ENCODE data around the gene JAKMIP1.

JAKMIP1 gene

DNA sequence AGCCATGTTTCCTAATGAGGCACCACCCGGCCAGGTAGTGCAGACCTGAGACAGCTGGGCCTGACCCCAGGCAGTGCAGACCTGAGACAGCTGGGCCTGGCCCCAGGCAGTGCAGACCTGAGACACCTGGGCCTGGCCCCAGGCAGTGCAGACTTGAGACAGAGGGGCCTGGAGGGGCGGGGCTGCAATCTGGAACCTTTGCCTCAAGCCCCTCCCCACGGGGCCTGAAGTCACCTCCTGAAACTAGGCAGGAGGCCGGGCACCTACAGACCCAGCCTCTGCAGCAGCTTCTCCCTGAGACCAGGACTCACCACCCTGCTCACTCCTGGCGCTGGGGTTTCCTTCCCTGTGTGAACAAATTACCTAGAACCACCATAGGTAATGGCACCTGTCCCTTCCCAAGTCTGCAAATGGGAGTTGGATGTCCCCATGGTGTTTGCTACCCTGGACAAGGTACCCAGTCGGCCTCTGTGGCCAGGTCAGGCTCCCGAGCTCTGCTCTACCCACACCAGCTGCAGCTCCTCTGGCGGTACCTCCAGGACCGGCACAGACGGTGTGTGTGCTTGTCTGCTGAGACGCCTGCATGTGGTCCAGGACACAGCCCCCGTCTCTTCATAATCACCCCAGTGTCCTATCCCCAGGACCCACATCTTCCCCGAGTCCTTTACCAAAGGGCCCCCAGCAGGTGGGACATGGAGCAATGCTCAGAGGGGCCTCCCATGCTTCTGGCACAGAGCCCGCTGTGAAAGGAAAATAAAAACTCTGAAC is 129.0 kb downstream of the JAKMIP1 start:
- H3K9ac ChIP-seq (ENCODE audit: low read length), result no peak overlapping the region
- H3K36me3 ChIP-seq (ENCODE audit: control insufficient read depth, insufficient read depth, low read length), result no peaks in the 10 kb centered on the region
- H3K27ac ChIP-seq (ENCODE audit: low read depth, low read length), result no peak overlapping the region
- H3K4me3 ChIP-seq (ENCODE audit: low read depth, low read length), result no peak overlapping the region
- 0 out of 2 replicates have a peak, but pooled peaks cover 4% of the 10 kb centered on the region for H3K27me3 ChIP-seq (ENCODE audit: control insufficient read depth, insufficient read depth, low read length)
- H3K9me3 ChIP-seq (ENCODE audit: control insufficient read depth, insufficient read depth, low read depth, low read length), result no peaks in the 10 kb centered on the region
- H3K4me1 ChIP-seq (ENCODE audit: control insufficient read depth, insufficient read depth, low read length), result peaks cover 14% of the 10 kb centered on the region

- Histone ChIP-seq H3K9ac (ENCODE audit: low read length) (no peak overlapping the region), H3K27me3 (ENCODE audit: control insufficient read depth, insufficient read depth, low read length) (0 out of 2 replicates have a peak, but pooled peaks cover 4% of the 10 kb centered on the region), H3K36me3 (ENCODE audit: control insufficient read depth, insufficient read depth, low read length) (no peaks in the 10 kb centered on the region), H3K4me1 (ENCODE audit: control insufficient read depth, insufficient read depth, low read length) (peaks cover 14% of the 10 kb centered on the region), H3K9me3 (ENCODE audit: control insufficient read depth, insufficient read depth, low read depth, low read length) (no peaks in the 10 kb centered on the region), H3K4me3 (ENCODE audit: low read depth, low read length) (no peak overlapping the region), H3K27ac (ENCODE audit: low read depth, low read length) (no peak overlapping the region)
Observed at GRCh38 chr4:6069845-6070709, 130.3 kb downstream of the JAKMIP1 start.

DNA sequence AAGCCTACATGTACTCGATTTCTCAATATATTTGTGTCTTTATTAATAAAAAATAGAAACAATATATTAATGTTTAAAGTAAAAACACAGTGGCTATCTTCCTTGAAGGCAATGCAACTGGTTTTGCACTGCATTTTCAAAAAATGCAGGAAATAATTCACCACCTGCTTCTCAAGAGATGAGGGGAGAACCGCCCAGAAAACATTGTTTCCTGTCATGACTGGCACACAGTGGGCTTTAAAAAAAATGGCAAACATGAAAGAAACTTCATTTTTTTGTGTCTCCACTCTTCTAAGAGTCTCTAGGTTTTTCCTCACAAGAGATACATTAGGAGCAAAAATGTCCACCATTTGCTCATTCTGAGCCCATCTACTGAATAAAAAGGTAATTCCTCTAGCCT is 131.4 kb downstream of the JAKMIP1 start:
- Histone ChIP-seq H3K4me1 (ENCODE audit: control insufficient read depth, insufficient read depth, low read length) (peaks cover 14% of the 10 kb centered on the region), H3K36me3 (ENCODE audit: control insufficient read depth, insufficient read depth, low read length) (no peaks in the 10 kb centered on the region), H3K9me3 (ENCODE audit: control insufficient read depth, insufficient read depth, low read depth, low read length) (no peaks in the 10 kb centered on the region), H3K27me3 (ENCODE audit: control insufficient read depth, insufficient read depth, low read length) (0 out of 2 replicates have a peak, but pooled peaks cover 4% of the 10 kb centered on the region), H3K27ac (ENCODE audit: low read depth, low read length) (no peak overlapping the region), H3K4me3 (ENCODE audit: low read depth, low read length) (no peak overlapping the region), H3K9ac (ENCODE audit: low read length) (no peak overlapping the region)

- Histone ChIP-seq H3K27ac (ENCODE audit: low read depth, low read length) (no peak overlapping the region), H3K36me3 (ENCODE audit: control insufficient read depth, insufficient read depth, low read length) (peaks cover 4% of the 10 kb centered on the region; the same call in 1 of the 2 replicates), H3K27me3 (ENCODE audit: control insufficient read depth, insufficient read depth, low read length) (0 out of 2 replicates have a peak, but pooled peaks cover 4% of the 10 kb centered on the region), H3K4me1 (ENCODE audit: control insufficient read depth, insufficient read depth, low read length) (no peaks in the 10 kb centered on the region), H3K9ac (ENCODE audit: low read length) (no peak overlapping the region), H3K9me3 (ENCODE audit: control insufficient read depth, insufficient read depth, low read depth, low read length) (peaks cover 3% of the 10 kb centered on the region; the same call in 1 of the 2 replicates), H3K4me3 (ENCODE audit: low read depth, low read length) (no peak overlapping the region)
Observed at GRCh38 chr4:6065934-6066590, 134.3 kb downstream of the JAKMIP1 start.

GRCh38 chr4:6065166-6065565 is 135.2 kb downstream of the JAKMIP1 start:
- no peak overlapping the region for H3K9ac ChIP-seq (ENCODE audit: low read length)
- H3K4me3 ChIP-seq (ENCODE audit: low read depth, low read length), result no peak overlapping the region
- H3K27me3 ChIP-seq (ENCODE audit: control insufficient read depth, insufficient read depth, low read length), result 0 out of 2 replicates have a peak, but pooled peaks cover 4% of the 10 kb centered on the region
- H3K4me1 ChIP-seq (ENCODE audit: control insufficient read depth, insufficient read depth, low read length), result no peaks in the 10 kb centered on the region
- H3K36me3 ChIP-seq (ENCODE audit: control insufficient read depth, insufficient read depth, low read length), result peaks cover 11% of the 10 kb centered on the region; the same call in 1 of the 2 replicates
- H3K27ac ChIP-seq (ENCODE audit: low read depth, low read length), result no peak overlapping the region
- peaks cover 12% of the 10 kb centered on the region for H3K9me3 ChIP-seq (ENCODE audit: control insufficient read depth, insufficient read depth, low read depth, low read length)

- Histone ChIP-seq H3K36me3 (ENCODE audit: control insufficient read depth, insufficient read depth, low read length) (peaks cover 18% of the 10 kb centered on the region; the same call in 1 of the 2 replicates), H3K27me3 (ENCODE audit: control insufficient read depth, insufficient read depth, low read length) (0 out of 2 replicates have a peak, but pooled peaks cover 4% of the 10 kb centered on the region), H3K27ac (ENCODE audit: low read depth, low read length) (no peak overlapping the region), H3K9me3 (ENCODE audit: control insufficient read depth, insufficient read depth, low read depth, low read length) (peaks cover 20% of the 10 kb centered on the region), H3K4me1 (ENCODE audit: control insufficient read depth, insufficient read depth, low read length) (no peaks in the 10 kb centered on the region), H3K4me3 (ENCODE audit: low read depth, low read length) (no peak overlapping the region), H3K9ac (ENCODE audit: low read length) (no peak overlapping the region)
Observed at GRCh38 chr4:6064383-6064782, 136.0 kb downstream of the JAKMIP1 start.

DNA sequence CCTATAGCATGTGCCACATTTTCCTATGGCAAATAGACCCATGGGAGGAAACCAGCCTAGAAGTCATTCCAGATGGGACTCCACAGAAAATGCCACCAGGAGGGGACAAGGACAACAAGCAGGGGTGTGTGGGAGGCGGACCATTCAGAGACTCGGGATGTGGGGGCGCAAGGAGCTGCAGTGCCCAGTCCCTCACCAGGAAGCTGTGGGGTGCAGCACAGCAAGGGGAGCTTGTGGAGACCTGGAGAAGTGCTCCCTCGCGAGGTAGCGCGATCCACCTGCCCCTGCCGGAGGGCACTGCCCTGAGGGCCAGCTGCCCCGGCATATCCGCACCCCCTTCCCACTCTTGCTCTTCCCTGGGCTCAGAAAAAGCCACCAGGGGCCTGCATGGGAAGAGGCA is 136.7 kb downstream of the JAKMIP1 start:
- H3K27ac ChIP-seq (ENCODE audit: low read depth, low read length), result no peak overlapping the region
- H3K9me3 ChIP-seq (ENCODE audit: control insufficient read depth, insufficient read depth, low read depth, low read length), result peaks cover 27% of the 10 kb centered on the region

DNA sequence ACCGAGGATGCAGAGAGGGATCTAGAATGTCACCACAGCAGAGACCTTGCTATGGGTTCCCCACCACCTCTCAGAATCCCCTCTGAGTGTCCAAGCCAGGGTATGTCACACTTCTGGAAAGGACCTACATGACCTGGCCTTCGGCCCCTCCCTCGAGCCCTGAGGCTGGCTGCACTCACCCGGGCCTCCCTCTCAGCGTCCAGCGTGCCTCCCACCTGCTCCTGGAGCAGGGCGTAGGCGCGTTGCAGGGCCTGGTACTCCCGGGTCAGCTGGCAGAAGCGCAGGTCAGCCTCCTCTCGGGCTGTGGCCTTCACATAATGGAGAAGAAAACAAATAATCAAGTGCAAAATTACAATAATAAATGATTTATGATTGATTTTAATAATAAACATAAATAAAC is 138.2 kb downstream of the JAKMIP1 start:
- peaks cover 35% of the 10 kb centered on the region; the same call in 1 of the 2 replicates for H3K36me3 ChIP-seq (ENCODE audit: control insufficient read depth, insufficient read depth, low read length)
- H3K9me3 ChIP-seq (ENCODE audit: control insufficient read depth, insufficient read depth, low read depth, low read length), result peaks cover 42% of the 10 kb centered on the region

More for the DNA sequence above, 136.7 kb downstream of the JAKMIP1 start:
- Histone ChIP-seq H3K9ac (ENCODE audit: low read length) (no peak overlapping the region), H3K4me3 (ENCODE audit: low read depth, low read length) (no peak overlapping the region), H3K27me3 (ENCODE audit: control insufficient read depth, insufficient read depth, low read length) (0 out of 2 replicates have a peak, but pooled peaks cover 4% of the 10 kb centered on the region), H3K36me3 (ENCODE audit: control insufficient read depth, insufficient read depth, low read length) (peaks cover 25% of the 10 kb centered on the region; the same call in 1 of the 2 replicates), H3K4me1 (ENCODE audit: control insufficient read depth, insufficient read depth, low read length) (no peaks in the 10 kb centered on the region)

GRCh38 chr4:6059375-6059805 is 141.0 kb downstream of the JAKMIP1 start:
- no peak overlapping the region for H3K9ac ChIP-seq (ENCODE audit: low read length)
- H3K4me3 ChIP-seq (ENCODE audit: low read depth, low read length), result no peak overlapping the region
- no peaks in the 10 kb centered on the region for H3K27me3 ChIP-seq (ENCODE audit: control insufficient read depth, insufficient read depth, low read length)
- peaks cover 3% of the 10 kb centered on the region; the same call in 1 of the 2 replicates for H3K4me1 ChIP-seq (ENCODE audit: control insufficient read depth, insufficient read depth, low read length)
- H3K36me3 ChIP-seq (ENCODE audit: control insufficient read depth, insufficient read depth, low read length), result peaks cover 35% of the 10 kb centered on the region; the same call in 1 of the 2 replicates
- H3K27ac ChIP-seq (ENCODE audit: low read depth, low read length), result no peak overlapping the region
- peaks cover 46% of the 10 kb centered on the region for H3K9me3 ChIP-seq (ENCODE audit: control insufficient read depth, insufficient read depth, low read depth, low read length)

More for the DNA sequence above, 138.2 kb downstream of the JAKMIP1 start:
- H3K27me3 ChIP-seq (ENCODE audit: control insufficient read depth, insufficient read depth, low read length), result no peaks in the 10 kb centered on the region
- H3K4me1 ChIP-seq (ENCODE audit: control insufficient read depth, insufficient read depth, low read length), result no peaks in the 10 kb centered on the region
- no peak overlapping the region for H3K9ac ChIP-seq (ENCODE audit: low read length)
- H3K4me3 ChIP-seq (ENCODE audit: low read depth, low read length), result no peak overlapping the region
- H3K27ac ChIP-seq (ENCODE audit: low read depth, low read length), result no peak overlapping the region

DNA sequence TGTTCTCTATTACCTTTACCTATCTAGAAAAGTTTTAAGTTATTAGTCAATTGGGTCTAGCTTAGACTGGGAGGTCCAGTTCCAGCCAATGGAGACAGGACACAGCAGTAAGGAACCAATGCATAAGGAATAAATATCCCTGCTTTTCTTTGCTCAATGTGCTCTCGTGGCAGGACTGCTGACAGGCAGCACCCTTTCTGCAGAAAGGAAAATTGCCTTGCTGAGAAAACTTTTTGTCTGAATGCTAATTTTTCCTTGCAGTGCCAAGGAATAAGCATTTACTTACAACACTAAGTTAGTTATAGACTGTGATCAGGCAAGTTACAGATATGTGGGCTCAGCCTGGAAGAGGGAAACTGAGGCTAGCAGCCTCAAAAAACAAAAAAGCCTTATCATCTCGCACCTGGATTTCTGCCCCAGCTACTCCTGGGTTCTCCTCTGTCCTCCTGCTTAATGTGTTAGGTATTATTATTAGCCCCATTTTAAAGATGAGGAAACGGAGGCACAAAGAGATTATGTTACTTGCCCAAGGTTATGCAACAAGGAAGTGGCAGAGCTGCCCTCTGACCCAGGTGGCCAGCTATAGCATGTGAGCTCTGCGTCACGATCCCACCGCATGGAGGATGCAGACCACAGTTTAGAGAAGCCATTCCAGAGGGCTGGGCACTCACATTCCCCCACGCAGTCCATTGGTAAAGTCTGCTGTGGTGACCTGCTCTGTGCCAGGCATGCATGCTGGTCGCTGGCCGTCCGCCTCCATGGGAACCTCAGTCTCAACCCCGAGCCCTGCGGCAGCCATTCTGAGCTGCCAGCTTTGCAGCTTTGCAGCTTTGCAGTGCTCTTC is 141.6 kb downstream of the JAKMIP1 start:
- Histone ChIP-seq H3K9ac (ENCODE audit: low read length) (no peak overlapping the region), H3K4me3 (ENCODE audit: low read depth, low read length) (no peak overlapping the region), H3K27me3 (ENCODE audit: control insufficient read depth, insufficient read depth, low read length) (no peaks in the 10 kb centered on the region), H3K36me3 (ENCODE audit: control insufficient read depth, insufficient read depth, low read length) (peaks cover 35% of the 10 kb centered on the region; the same call in 1 of the 2 replicates), H3K4me1 (ENCODE audit: control insufficient read depth, insufficient read depth, low read length) (peaks cover 3% of the 10 kb centered on the region; the same call in 1 of the 2 replicates), H3K27ac (ENCODE audit: low read depth, low read length) (no peak overlapping the region), H3K9me3 (ENCODE audit: control insufficient read depth, insufficient read depth, low read depth, low read length) (peaks cover 46% of the 10 kb centered on the region)
